ENCODE data around the gene TRPV6.

The TRPV6 gene

GRCh38 chr7:142867398-142868187 is 18.0 kb downstream of the TRPV6 start:
- DNase-seq: no peak

GRCh38 chr7:142867097-142867378 is 18.5 kb downstream of the TRPV6 start:
- DNase-seq: no peak

- peak in 3 of 4 experiments; percentile 20 to 50 (median 45) for DNase-seq
Observed at GRCh38 chr7:142866361-142867096, 19.0 kb downstream of the TRPV6 start.

- peak in 2 of 4 experiments; percentile 38 to 40 for DNase-seq
Observed at GRCh38 chr7:142865766-142866165, 19.8 kb downstream of the TRPV6 start.

- peak in 2 of 4 experiments; percentile 11 to 34 for DNase-seq
Observed at GRCh38 chr7:142864980-142865747, 20.4 kb downstream of the TRPV6 start.

- DNase-seq: no peak
Observed at GRCh38 chr7:142863891-142864685, 21.5 kb downstream of the TRPV6 start.

- DNase-seq: no peak
Observed at GRCh38 chr7:142862786-142863400, 22.7 kb downstream of the TRPV6 start.

GRCh38 chr7:142862351-142862750 is 23.2 kb downstream of the TRPV6 start:
- DNase-seq: no peak

GRCh38 chr7:142860968-142861367 is 24.6 kb downstream of the TRPV6 start:
- no peak for DNase-seq

GRCh38 chr7:142859829-142860228 is 25.7 kb downstream of the TRPV6 start:
- no peak for DNase-seq

- no peak for DNase-seq
Observed at GRCh38 chr7:142859411-142859810, 26.1 kb downstream of the TRPV6 start.

- no peak for DNase-seq
Observed at GRCh38 chr7:142857625-142858024, 27.9 kb downstream of the TRPV6 start.

GRCh38 chr7:142856565-142857245 is 28.8 kb downstream of the TRPV6 start:
- DNase-seq: no peak

- peak in 1 of 4 experiments; percentile 19 for DNase-seq
Observed at GRCh38 chr7:142855756-142856564, 29.6 kb downstream of the TRPV6 start.

GRCh38 chr7:142855114-142855743 is 30.3 kb downstream of the TRPV6 start:
- DNase-seq: peak in 2 of 4 experiments; percentile 19 to 27

GRCh38 chr7:142854372-142855113 is 31.0 kb downstream of the TRPV6 start, which contains the start of gene EPHB6:
TSS of gene EPHB6 (plus strand) at chr7:142855076. CDS start at chr7:142863228, 8,152 bp downstream.
- peak; percentile 62 to 90 (median 80) for DNase-seq

- DNase-seq: peak; percentile 79 to 93 (median 91)
Observed at GRCh38 chr7:142853739-142854371, 31.7 kb downstream of the TRPV6 start.

- DNase-seq: peak; percentile 23 to 50 (median 44)
Observed at GRCh38 chr7:142851919-142852318, 33.6 kb downstream of the TRPV6 start.

Data from suppressor macrophage (primary cell).